Measurements from ENCODE around the gene SNX30.

The SNX30 gene

DNA sequence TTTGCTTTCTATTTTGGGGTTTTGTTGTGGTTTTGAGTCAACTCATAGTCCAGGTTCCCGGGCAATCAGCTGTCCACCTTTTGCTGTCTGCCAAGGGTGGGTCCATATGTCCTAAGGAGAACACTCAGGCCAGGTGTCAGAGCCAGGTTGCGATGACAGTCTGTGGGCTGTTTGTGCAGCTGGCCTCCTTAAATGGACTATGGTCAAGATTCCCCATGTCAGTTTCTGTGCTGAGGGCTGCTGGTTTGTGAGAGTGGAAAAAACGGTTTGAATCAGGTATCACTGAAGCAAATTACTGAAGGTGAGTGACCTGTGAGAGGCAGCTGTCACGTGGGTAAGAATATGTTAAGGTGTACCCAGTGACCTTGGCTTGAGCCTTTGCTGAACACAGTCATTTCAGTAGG lies 33.0 kb downstream of the SNX30 start:
- DNase-seq (ENCODE audit: low read depth), result no peak

DNA sequence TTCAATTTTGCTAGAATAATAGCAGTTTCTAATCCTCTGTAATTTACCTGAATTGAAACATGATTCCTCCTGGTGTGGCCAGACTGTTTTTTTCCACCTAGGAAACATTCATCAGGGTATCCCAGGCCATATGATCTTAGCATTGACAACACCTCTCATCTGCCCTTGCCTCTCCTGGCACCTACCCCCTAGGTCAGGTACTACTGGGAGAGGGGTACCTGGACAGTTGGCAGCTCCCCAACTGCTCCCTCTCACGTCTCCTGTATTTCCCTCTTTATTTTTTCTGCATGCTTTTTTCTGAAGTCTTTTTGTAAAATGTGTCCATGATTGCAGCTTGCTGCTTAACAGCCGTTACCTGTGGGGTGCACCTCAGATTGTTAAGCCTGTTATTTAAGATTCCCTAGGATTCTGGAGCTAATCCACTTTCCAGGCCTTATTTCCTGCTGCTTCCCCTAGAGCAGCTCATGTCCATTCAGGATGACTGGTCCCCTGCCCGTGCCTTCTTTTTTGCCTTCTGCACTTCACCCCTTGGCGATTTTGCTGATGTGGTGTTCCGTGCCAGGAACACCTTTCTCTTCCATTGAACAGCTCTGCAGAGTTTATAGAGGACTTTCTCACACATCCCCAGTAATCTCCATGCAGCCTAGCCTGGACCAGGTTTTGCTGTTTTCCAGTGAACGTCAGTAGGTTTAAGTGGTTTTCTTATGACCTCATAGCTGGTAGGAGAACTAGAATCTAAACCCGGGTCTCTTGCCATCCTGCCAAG lies 33.6 kb downstream of the SNX30 start:
- DNase-seq (ENCODE audit: low read depth), result no peak

GRCh38 chr9:112785986-112786385 lies 35.4 kb downstream of the SNX30 start:
- no peak for DNase-seq (ENCODE audit: low read depth)

DNA sequence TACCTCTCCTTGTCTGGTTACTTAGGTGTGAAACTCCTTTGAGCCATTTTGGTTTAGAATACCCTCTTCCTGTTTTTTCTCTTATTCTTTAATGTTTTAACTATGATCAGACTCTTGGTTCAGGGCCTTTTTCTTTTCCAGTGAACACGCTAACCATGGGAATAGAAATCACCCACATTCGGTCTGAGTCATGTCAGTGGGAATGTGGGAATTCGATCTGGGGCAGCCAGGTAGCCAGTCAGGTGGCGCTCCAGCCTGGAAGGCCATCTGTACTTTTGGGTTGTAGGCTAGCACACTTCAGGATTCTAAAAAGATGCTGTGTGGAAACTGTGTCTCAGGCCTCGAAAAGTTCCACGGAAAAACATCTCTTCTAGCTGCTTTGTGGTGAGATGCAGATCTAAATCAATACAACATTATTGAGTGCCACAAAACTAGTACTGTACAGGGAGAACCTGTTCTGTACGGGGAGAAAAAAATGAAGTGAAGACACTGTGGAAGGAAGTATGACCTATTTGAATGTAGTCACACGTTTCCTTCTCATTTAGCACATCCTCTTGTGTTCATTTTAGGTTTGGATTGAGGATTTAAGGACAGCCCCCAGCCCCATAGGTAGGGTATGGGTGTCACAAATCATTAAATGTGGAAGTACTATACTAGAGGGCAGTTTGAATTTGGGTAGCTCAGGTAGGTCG lies 36.4 kb downstream of the SNX30 start:
- no peak for DNase-seq (ENCODE audit: low read depth)

DNA sequence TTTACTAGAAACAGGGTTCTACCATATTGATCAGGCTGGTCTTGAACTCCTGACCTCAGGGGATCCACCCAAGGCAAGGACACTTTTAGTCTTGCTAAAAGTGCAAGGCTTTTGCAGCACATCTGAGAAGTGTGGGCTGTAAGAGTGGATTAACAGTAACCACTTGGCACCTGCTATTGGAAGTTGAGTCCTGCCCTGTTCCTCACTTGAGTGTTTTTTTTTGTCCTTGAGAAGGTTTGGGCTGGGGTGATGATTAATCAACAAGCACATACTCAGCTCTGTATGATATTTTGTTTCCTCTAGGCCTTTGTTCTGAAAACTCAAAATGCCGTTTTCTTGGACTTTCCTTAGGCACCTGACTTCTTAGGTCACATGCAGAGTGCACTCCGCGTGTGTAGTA lies 37.4 kb downstream of the SNX30 start:
- no peak for DNase-seq (ENCODE audit: low read depth)

DNA sequence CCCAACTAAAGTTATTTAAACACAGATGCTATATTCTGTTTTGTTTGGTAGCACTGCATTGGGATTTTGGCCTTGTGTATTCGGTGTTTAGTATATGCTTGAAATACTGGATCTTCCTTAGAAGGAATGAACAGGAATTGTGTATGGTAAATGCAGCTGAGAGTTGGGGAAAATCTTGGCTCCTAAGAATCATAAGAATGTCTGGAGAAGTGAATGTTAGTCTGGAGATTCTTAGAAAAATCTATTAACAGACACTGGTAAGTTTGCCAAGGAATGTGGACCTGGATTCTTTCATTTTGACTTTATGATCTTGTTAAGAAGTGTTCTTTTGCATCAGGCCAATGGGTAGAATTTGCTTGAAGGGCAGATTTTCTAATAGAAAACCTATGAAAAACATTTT lies 38.9 kb downstream of the SNX30 start:
- DNase-seq (ENCODE audit: low read depth), result peak; percentile 15

DNA sequence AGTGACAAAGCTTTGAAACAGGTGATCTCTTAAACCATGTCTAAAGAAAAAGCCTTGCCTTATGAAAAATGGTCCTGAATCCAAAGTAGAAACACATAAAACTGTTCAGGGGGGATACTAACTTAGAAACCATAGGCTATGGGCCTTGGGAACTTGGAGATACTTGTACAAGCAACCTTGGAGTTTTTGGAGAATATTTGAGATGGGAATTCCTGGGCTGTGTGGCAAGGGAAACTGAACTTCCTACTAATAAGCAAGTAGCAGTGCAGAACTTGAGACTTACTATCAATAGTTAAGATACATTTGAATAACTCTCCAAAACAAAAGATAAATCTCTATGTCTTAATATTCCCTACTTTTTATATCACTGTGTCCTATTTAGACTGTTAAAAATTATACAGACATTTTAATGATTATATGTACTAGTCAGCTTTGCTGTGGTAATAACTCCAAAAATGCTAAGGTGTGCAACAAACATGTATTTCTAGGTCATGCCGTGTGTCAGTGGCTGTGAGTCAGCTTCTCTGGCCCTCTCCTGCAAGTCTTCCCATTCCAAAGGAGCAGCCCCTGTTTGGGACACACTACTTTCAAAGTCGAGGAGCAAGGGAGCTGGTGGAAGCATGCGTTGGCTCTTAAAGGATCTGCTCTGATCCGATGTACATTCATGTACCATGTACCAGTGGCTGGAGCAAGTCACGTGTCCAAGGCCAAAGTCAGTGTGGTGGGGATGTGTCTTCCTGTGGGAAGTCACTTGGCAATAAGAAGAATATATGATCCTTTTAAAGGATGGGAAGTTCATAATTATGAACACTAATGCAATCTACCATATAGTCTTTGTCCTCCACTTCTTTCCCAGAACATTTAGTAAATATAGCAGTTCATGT lies 39.6 kb downstream of the SNX30 start:
- DNase-seq (ENCODE audit: low read depth), result no peak

GRCh38 chr9:112792670-112793069 lies 42.1 kb downstream of the SNX30 start:
- no peak for DNase-seq (ENCODE audit: low read depth)

GRCh38 chr9:112793213-112793810 lies 42.8 kb downstream of the SNX30 start:
- peak; percentile 37 for DNase-seq (ENCODE audit: low read depth)

DNA sequence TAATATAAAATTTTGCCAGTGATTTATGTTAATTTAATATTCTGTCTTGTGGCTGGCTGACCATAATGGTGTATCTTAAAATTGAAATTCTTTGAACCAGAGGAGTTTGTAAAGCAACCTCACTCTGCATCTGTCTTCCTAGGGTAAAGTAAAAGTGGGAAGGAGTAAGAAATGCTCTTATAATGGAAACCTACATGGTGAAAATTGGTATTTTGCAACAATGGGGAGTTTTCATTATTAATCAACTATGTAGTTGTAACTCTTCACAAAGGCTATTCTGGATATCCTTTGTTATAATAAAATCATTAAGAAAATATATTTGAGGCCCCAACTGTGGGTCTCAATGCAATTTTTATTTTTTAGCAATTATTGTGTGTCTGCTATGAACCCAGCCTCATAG lies 44.2 kb downstream of the SNX30 start:
- DNase-seq (ENCODE audit: low read depth), result no peak

GRCh38 chr9:112795921-112796320 lies 45.4 kb downstream of the SNX30 start:
- no peak for DNase-seq (ENCODE audit: low read depth)

DNA sequence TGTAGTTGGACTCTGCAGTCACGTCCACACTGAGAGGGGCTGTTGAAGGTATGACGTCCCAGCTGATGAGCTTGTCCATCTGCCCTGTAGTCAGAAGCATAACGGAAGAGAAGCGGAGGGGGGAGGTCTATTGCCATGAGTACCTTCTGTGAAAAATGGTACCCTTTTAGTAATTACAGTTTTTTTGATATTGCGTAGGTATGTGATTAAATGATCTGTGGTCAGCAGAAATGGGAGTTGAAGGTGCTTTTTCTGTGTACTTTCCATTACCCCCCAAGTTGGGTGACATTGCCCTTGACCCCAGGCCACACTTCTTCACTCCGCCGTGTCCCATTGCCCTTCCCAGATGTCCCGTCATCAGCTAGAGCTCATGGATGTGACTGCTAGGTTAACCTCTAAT lies 45.9 kb downstream of the SNX30 start:
- DNase-seq (ENCODE audit: low read depth), result no peak

GRCh38 chr9:112809351-112809848 lies 58.8 kb downstream of the SNX30 start:
- DNase-seq (ENCODE audit: low read depth), result no peak

- no peak for DNase-seq (ENCODE audit: low read depth)
Observed at GRCh38 chr9:112809906-112810305, 59.3 kb downstream of the SNX30 start.

DNA sequence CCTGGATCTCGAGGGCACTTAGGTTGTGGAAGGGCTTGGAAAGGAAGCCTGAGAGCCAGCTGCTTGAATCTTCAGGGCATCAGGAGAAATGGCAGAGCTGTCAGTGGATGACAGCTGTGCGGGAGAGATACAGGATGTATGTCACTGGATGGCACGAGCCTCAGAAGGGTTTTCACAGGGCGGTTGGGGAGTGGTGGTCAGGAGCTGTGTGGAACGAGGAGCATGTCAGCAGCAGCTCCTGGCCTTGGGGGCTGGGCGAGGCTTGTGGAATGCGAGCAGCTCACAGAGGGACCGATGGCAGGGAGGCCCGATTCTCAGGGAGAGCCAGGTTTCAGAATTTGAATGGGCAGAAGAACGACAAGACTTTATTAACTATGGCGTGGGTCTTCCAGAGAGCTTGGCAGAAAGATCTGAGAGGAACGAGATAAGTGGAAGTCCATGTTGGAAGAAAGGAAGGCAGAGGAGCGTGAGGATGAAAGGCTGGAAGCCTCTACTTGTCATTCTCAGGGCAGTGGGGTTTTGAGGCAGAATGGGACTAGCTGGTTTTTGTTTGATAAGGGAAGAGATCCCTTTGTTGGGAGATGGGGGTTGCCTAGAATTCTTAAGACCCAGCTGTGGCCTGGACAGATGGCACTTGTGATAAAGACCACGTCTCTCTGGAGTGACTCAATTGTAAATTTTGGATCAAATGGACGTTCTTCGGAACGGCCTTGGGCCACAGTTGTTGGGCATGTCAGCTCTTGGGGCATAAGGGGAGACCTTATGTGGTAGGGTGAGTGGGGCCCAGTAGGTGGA lies 60.3 kb downstream of the SNX30 start:
- DNase-seq (ENCODE audit: low read depth), result no peak

- no peak for DNase-seq (ENCODE audit: low read depth)
Observed at GRCh38 chr9:112811518-112811917, 61.0 kb downstream of the SNX30 start.

GRCh38 chr9:112815868-112816267 lies 65.3 kb downstream of the SNX30 start:
- no peak for DNase-seq (ENCODE audit: low read depth)

DNA sequence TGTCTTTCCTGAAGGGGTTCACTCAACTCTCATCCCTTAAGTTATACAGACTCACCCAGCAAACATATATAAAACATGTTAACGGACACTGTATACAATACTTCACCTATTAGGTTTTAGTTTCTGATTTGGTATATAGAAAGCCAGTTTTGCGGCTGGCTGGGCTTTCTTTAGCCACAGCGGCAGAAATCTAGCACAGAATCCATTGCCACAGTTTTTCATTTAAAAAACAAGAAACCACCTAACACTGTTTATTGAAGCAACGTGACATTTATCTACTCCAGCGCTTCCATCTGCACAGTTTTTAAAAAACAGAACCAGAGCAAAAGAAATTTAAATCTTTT lies 67.3 kb downstream of the SNX30 start:
- no peak for DNase-seq (ENCODE audit: low read depth)

DNA sequence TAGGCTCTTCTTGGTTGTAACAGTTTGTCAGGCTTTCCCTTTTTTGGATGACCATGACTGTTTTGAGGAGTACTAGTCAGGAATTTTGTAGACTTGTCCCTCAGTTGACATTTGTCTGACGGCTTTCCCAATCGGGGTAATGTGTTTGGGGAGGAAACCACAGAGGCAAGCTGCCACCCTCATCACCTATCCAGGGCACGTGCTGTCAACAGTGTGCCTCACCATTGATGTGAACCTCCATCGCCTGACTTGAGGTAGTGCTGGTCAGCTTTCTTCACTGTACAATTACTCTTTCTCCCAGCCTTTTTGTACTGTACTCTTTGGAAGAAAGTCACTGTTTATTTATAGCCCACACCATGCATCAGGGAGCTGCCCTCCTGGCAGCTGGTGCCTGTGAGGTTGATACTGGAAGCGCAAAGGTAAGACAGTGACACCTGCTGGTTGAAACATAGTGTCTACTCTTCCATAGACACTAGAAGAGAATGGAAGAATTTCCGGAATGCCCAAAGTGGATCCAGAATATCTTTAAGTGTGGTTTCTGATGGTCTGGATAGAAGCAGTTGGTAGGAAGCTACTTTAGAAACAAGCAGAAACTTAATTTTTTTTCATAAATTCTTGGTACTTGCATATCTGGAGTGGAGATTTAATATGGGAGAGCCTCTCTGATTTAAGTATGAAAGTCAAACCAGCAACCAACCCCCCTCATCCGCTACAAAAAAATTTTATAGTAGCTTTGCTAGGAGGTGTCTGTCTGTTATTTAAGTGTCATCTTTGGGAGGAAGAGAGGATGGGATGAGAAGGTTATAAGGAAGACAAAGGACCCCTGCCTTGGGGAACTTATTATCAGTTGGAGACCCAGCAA lies 69.3 kb downstream of the SNX30 start:
- DNase-seq (ENCODE audit: low read depth), result peak; percentile 46

GRCh38 chr9:112820881-112821280 lies 70.3 kb downstream of the SNX30 start:
- peak; percentile 56 for DNase-seq (ENCODE audit: low read depth)
